Measurements from ENCODE around the gene RBL1.

- TF ChIP-seq CTCF (conservative IDR thresholded peaks at IDR 0.05; ENCODE audit: low read depth, low read length), result no peak
- no peak for TF ChIP-seq EZH2 (IDR thresholded peaks at IDR 0.05; ENCODE audit: borderline replicate concordance, low read depth, low read length, poor library complexity, severe bottlenecking)
Observed at GRCh38 chr20:37142708-37143107, 46.9 kb upstream of the RBL1 start.

Measured in A673 (cell line).